PC-9 (cell line): ENCODE measurements around the gene LMF1. TPM values are rescaled to one million over a fixed set of nuclear protein-coding genes. Genes with fewer than 3 reads are reported as not detected.

Experiments
- BruUV-seq: library from RNA; stranded (reverse); fragments of 400-500 nt; replicated peaks from 2 replicates; lab custom pipeline; 2021; lab: Mats Ljungman, UMichigan
- CTCF ChIA-PET: fragments of 300-600 bp; sonication (Branson Sonifier 250); formaldehyde crosslinking; loops from one replicate; lab custom pipeline; 2022; ENCODE audit warnings: antibody characterized with exemption; lab: Charles Lee
- POLR2A ChIA-PET: fragments of 300-600 bp; sonication (Branson Sonifier 250); formaldehyde crosslinking; loops from one replicate; lab custom pipeline; 2022; ENCODE audit warnings: antibody characterized with exemption; ENCODE audit not compliant: unreplicated experiment; lab: Charles Lee
- DNase-seq, 2 experiments: peaks; one replicate each; pipeline versions ENCODE4 v3.0.0 to v3.0.0-alpha.2; 2015 to 2022; ENCODE audit warnings: mixed read lengths in 1 of 2
- H2AFZ ChIP-seq: fragments of 200-600 bp; sonication (generic); 2 replicates; pipeline ENCODE4 v1.8.1; 2017; ENCODE audit warnings: antibody characterized with exemption
- H3F3A ChIP-seq: fragments of 200-600 bp; sonication (generic); 2 replicates; pipeline ENCODE4 v1.8.1; 2017; ENCODE audit warnings: antibody characterized with exemption, mild to moderate bottlenecking, low read depth; ENCODE audit not compliant: insufficient read depth
- H3K27ac ChIP-seq: fragments of 200-600 bp; sonication (generic); 2 replicates; pipeline ENCODE4 v1.6.1; 2016; ENCODE audit warnings: mixed run types
- H3K27me3 ChIP-seq: fragments of 200-600 bp; sonication (generic); 2 replicates; pipeline ENCODE4 v1.6.1; 2016; ENCODE audit warnings: low read depth, mixed run types; ENCODE audit not compliant: insufficient read depth
- H3K36me3 ChIP-seq: fragments of 200-600 bp; sonication (generic); 2 replicates; pipeline ENCODE4 v1.6.1; 2016; ENCODE audit warnings: low read depth, mixed run types
- H3K4me1 ChIP-seq: fragments of 200-600 bp; sonication (generic); replicated peaks from 2 replicates; pipeline ENCODE4 v1.6.1; 2016; ENCODE audit warnings: mixed run types; ENCODE audit not compliant: insufficient read depth
- H3K4me2 ChIP-seq: fragments of 200-600 bp; sonication (generic); 2 replicates; pipeline ENCODE4 v1.6.1; 2017; ENCODE audit warnings: mixed run types
- H3K4me3 ChIP-seq: fragments of 200-600 bp; sonication (generic); 2 replicates; pipeline ENCODE4 v1.6.1; 2016; ENCODE audit warnings: mixed run types
- H3K79me2 ChIP-seq: fragments of 200-600 bp; sonication (generic); 2 replicates; pipeline ENCODE4 v1.6.1; 2017; ENCODE audit warnings: low read depth, mixed run types
- H3K9me2 ChIP-seq: fragments of 200-600 bp; sonication (generic); 2 replicates; pipeline ENCODE4 v1.8.1; 2017; ENCODE audit warnings: mild to moderate bottlenecking; ENCODE audit not compliant: insufficient read depth
- H3K9me3 ChIP-seq: fragments of 200-600 bp; sonication (generic); 2 replicates; pipeline ENCODE4 v1.8.1; 2016; ENCODE audit warnings: low read depth; ENCODE audit not compliant: insufficient read depth
- H4K20me1 ChIP-seq: fragments of 200-600 bp; sonication (generic); 2 replicates; pipeline ENCODE4 v1.8.1; 2017; ENCODE audit not compliant: insufficient read depth
- CTCF ChIP-seq: fragments of 200-600 bp; sonication (generic); conservative IDR thresholded peaks from 2 replicates; pipeline ENCODE4 v1.6.1; 2017; ENCODE audit warnings: mixed run types, antibody characterized with exemption, mild to moderate bottlenecking, moderate library complexity
- EZH2 ChIP-seq: fragments of 200-600 bp; sonication (generic); IDR thresholded peaks from 2 replicates; pipeline ENCODE4 v1.8.0; 2017; ENCODE audit warnings: antibody characterized with exemption, low read depth
- intact Hi-C: fragments of 100-400 bp; cut with micrococcal nuclease; formaldehyde crosslinking; loops from one replicate; pipeline ENCODE4 v1.10.0; 2022; ENCODE audit not compliant: unreplicated experiment
- total RNA-seq: library from RNA; stranded (reverse); gene quantifications from 2 replicates; pipeline ENCODE4 v1.2.3, GENCODE V29; 2021

The LMF1 gene
- total RNA-seq, 1 experiment from 2014 or later: 31.3 TPM

- intact Hi-C loops: loop anchor here (5.0 kb wide), 1 partner anchor 166 kb away; no protein-coding TSS in a partner anchor
Observed at GRCh38 chr16:891353-891740, 79.4 kb downstream of the LMF1 start.

GRCh38 chr16:890716-891352 is 80.0 kb downstream of the LMF1 start:
- TF ChIP-seq EZH2 (no peak), CTCF (no peak)
- no peaks in the 10 kb centered on the region for H3K9me2 ChIP-seq
- POLR2A ChIA-PET: no interaction called here
- no peaks in the 10 kb centered on the region for H3K4me1 ChIP-seq
- no peaks in the 10 kb centered on the region for H3K27me3 ChIP-seq
- H3K27ac ChIP-seq: no peak overlapping the region
- no peaks in the 10 kb centered on the region for H3K36me3 ChIP-seq
- no peaks in the 10 kb centered on the region for H4K20me1 ChIP-seq
- CTCF ChIA-PET: no interaction called here
- no peak overlapping the region for H3K4me2 ChIP-seq
- no peak overlapping the region for H2AFZ ChIP-seq
- H3F3A ChIP-seq: no peaks in the 10 kb centered on the region
- no peaks in the 10 kb centered on the region for H3K79me2 ChIP-seq
- H3K9me3 ChIP-seq: no peaks in the 10 kb centered on the region
- intact Hi-C loops: loop anchor here (5.0 kb wide), 1 partner anchor 166 kb away; no protein-coding TSS in a partner anchor
- DNase-seq: no peak
- no TSS peak for BruUV-seq
- no peak overlapping the region for H3K4me3 ChIP-seq

More at GRCh38 chr16:891353-891740, 79.4 kb downstream of the LMF1 start:
- no peaks in the 10 kb centered on the region for H3K9me3 ChIP-seq
- H3K79me2 ChIP-seq: no peaks in the 10 kb centered on the region
- no peaks in the 10 kb centered on the region for H3K9me2 ChIP-seq
- H3K27me3 ChIP-seq: no peaks in the 10 kb centered on the region
- POLR2A ChIA-PET: no interaction called here
- CTCF ChIA-PET: interaction anchor here (0.5 kb wide), 1 partner anchor 538 kb away, joined by 3 read pairs; no protein-coding TSS in a partner anchor
- TF ChIP-seq CTCF: no peak
- no peak for TF ChIP-seq EZH2
- H3F3A ChIP-seq: no peaks in the 10 kb centered on the region
- no peak overlapping the region for H3K4me3 ChIP-seq
- no peak for DNase-seq
- no peaks in the 10 kb centered on the region for H3K4me1 ChIP-seq
- H3K27ac ChIP-seq: no peak overlapping the region
- H3K36me3 ChIP-seq: no peaks in the 10 kb centered on the region
- no peaks in the 10 kb centered on the region for H4K20me1 ChIP-seq
- no peak overlapping the region for H2AFZ ChIP-seq
- no TSS peak for BruUV-seq
- H3K4me2 ChIP-seq: no peak overlapping the region

GRCh38 chr16:890217-890616 is 80.6 kb downstream of the LMF1 start:
- H4K20me1 ChIP-seq: no peaks in the 10 kb centered on the region; the same call in 1 of the 2 replicates
- ChIA-PET POLR2A (no interaction called here), CTCF (no interaction called here)
- H3K4me2 ChIP-seq: no peak overlapping the region
- no peaks in the 10 kb centered on the region for H3K9me3 ChIP-seq
- no peaks in the 10 kb centered on the region for H3K79me2 ChIP-seq
- no peaks in the 10 kb centered on the region for H3K9me2 ChIP-seq
- BruUV-seq: no TSS peak
- no peaks in the 10 kb centered on the region for H3K27me3 ChIP-seq
- no peaks in the 10 kb centered on the region for H3K36me3 ChIP-seq
- no peaks in the 10 kb centered on the region for H3K4me1 ChIP-seq
- no peak for DNase-seq
- TF ChIP-seq EZH2: no peak
- TF ChIP-seq CTCF: no peak
- H3F3A ChIP-seq: no peaks in the 10 kb centered on the region
- intact Hi-C loops: loop anchor here (5.0 kb wide), 1 partner anchor 167 kb away; no protein-coding TSS in a partner anchor
- H3K27ac ChIP-seq: no peak overlapping the region
- H3K4me3 ChIP-seq: no peak overlapping the region
- H2AFZ ChIP-seq: no peak overlapping the region
